ENCODE data around the gene SPATA18. TPM values are rescaled to one million over a fixed set of nuclear protein-coding genes. Genes with fewer than 3 reads are reported as not detected.

The SPATA18 gene
- total and polyA plus RNA-seq, 10 donors, result 0.18 to 3.3 (median 0.68) TPM

- Histone ChIP-seq H3K27me3 (replicated peaks in 1 of 7) (peaks cover 0 to 4% (median 0%) of the 10 kb centered on the region in 7 donors), H3K9me3 (no peaks in the 10 kb centered on the region), H3K4me1 (no peaks in the 10 kb centered on the region), H3K36me3 (no peaks in the 10 kb centered on the region), H3K27ac (no peak overlapping the region), H3K4me3 (no peak overlapping the region)
- DNase-seq, result no peak
- 91 to 95% (median 93%) methylated on average over 1 of the region's 1 CpG for WGBS, 5 donors
- no peak for TF ChIP-seq POLR2AphosphoS5 (IDR thresholded peaks at IDR 0.05)
- no peak for TF ChIP-seq POLR2A (IDR thresholded peaks at IDR 0.05)
- no peak for TF ChIP-seq CTCF (IDR thresholded peaks at IDR 0.05 in 8 of 11, conservative IDR thresholded peaks at IDR 0.05 in 3 of 11)
- intact Hi-C loops (cut with DNase I; ENCODE audit: low total_unique reads), result no loop called here
These were observed 47.5 kb downstream of the SPATA18 start for GRCh38 chr4:52098618-52099017.

GRCh38 chr4:52099860-52100461 lies 48.9 kb downstream of the SPATA18 start:
- Histone ChIP-seq H3K27me3 (replicated peaks in 1 of 7) (no peaks in the 10 kb centered on the region), H3K4me3 (no peak overlapping the region), H3K4me1 (no peaks in the 10 kb centered on the region), H3K36me3 (no peaks in the 10 kb centered on the region), H3K9me3 (no peaks in the 10 kb centered on the region), H3K27ac (no peak overlapping the region)
- no peak for DNase-seq
- intact Hi-C loops (cut with DNase I; ENCODE audit: low total_unique reads), result no loop called here
- 32 to 50% (median 45%) methylated on average over 2 of the region's 2 CpGs for WGBS, 5 donors
- no peak for TF ChIP-seq POLR2A (IDR thresholded peaks at IDR 0.05)
- TF ChIP-seq CTCF (IDR thresholded peaks at IDR 0.05 in 8 of 11, conservative IDR thresholded peaks at IDR 0.05 in 3 of 11), result no peak
- TF ChIP-seq POLR2AphosphoS5 (IDR thresholded peaks at IDR 0.05), result no peak

DNA sequence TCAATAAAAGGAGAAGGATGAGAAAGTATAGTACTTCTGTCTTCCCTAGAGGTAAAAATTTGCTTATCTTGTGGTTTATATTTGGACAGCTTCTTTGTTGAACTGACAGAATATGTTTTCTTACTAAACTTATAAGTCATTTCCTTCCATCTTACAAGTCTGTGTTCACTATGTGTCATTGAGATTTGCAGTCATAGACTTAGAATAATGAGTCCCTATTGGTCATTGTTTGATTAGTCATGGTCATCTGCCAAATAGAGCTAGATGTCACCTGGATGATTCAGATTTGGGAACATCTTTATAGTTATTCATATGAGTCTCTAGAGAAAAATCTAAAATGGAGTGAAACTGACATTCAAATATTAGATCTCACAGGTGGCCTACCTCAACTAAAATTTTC lies 51.5 kb downstream of the SPATA18 start:
- H3K4me3 ChIP-seq, result no peak overlapping the region
- TF ChIP-seq POLR2AphosphoS5 (IDR thresholded peaks at IDR 0.05) (no peak), POLR2A (IDR thresholded peaks at IDR 0.05) (no peak), CTCF (IDR thresholded peaks at IDR 0.05 in 8 of 11, conservative IDR thresholded peaks at IDR 0.05 in 3 of 11) (no peak)
- intact Hi-C loops (cut with DNase I; ENCODE audit: low total_unique reads), result no loop called here

GRCh38 chr4:52103319-52103718 lies 52.2 kb downstream of the SPATA18 start:
- no peaks in the 10 kb centered on the region for H3K4me1 ChIP-seq
- no peak overlapping the region for H3K27ac ChIP-seq
- H3K9me3 ChIP-seq, result no peaks in the 10 kb centered on the region
- 39 to 63% (median 50%) methylated on average over 1 of the region's 1 CpG for WGBS, 5 donors
- H3K36me3 ChIP-seq, result no peaks in the 10 kb centered on the region
- intact Hi-C loops (cut with DNase I; ENCODE audit: low total_unique reads), result no loop called here
- H3K4me3 ChIP-seq, result no peak overlapping the region
- no peaks in the 10 kb centered on the region for H3K27me3 ChIP-seq (replicated peaks in 1 of 7)
- no peak for TF ChIP-seq POLR2A (IDR thresholded peaks at IDR 0.05)
- no peak for TF ChIP-seq POLR2AphosphoS5 (IDR thresholded peaks at IDR 0.05)
- no peak for TF ChIP-seq CTCF (IDR thresholded peaks at IDR 0.05 in 8 of 11, conservative IDR thresholded peaks at IDR 0.05 in 3 of 11)
- DNase-seq, result no peak

More for the DNA sequence above, 51.5 kb downstream of the SPATA18 start:
- Histone ChIP-seq H3K9me3 (no peaks in the 10 kb centered on the region), H3K36me3 (no peaks in the 10 kb centered on the region), H3K27ac (no peak overlapping the region), H3K27me3 (replicated peaks in 1 of 7) (no peaks in the 10 kb centered on the region), H3K4me1 (no peaks in the 10 kb centered on the region)
- no peak for DNase-seq

Measured in spleen (tissue), 11 donors.